Heart right ventricle (tissue), 16 donors: ENCODE measurements around the gene POU2F2. TPM values are rescaled to one million over a fixed set of nuclear protein-coding genes. Genes with fewer than 3 reads are reported as not detected.
A peak's percentile ranks its signal among the peaks of the same experiment; 100 is the strongest.

Source experiments
- ATAC-seq, 8 donors: fragments of 200-7000 bp; cut with Tn5 transposase; one replicate each; pipeline ENCODE4 v1.9.1; 2020; ENCODE audit warnings: mild to moderate bottlenecking in 8 of 8, moderate library complexity in 8 of 8, moderate number of reproducible peaks in 1 of 8
- DNase-seq, 2 donors: peaks; one replicate each; pipeline ENCODE4 v3.0.0-alpha.2; 2020
- H3K27ac ChIP-seq, 10 donors: fragments of 200-600 bp; sonication (generic) in 2 of 10; one replicate each; pipeline versions ENCODE4 v1.5.0 to v1.8.0; 2020 to 2022; ENCODE audit warnings: mild to moderate bottlenecking in 3 of 10
- H3K27me3 ChIP-seq, 7 donors: fragments of 200-600 bp; one replicate each; pipeline ENCODE4 v1.8.0; 2021 to 2022; ENCODE audit warnings: mild to moderate bottlenecking in 2 of 7
- H3K36me3 ChIP-seq, 9 donors: fragments of 200-600 bp; sonication (generic) in 1 of 9; one replicate each; pipeline versions ENCODE4 v1.5.0 to v1.8.0; 2020 to 2022; ENCODE audit warnings: mild to moderate bottlenecking in 2 of 9
- H3K4me1 ChIP-seq, 9 donors: fragments of 200-600 bp; sonication (generic) in 1 of 9; one replicate each; pipeline versions ENCODE4 v1.5.0 to v1.8.0; 2020 to 2022; ENCODE audit warnings: mild to moderate bottlenecking in 4 of 9
- H3K4me3 ChIP-seq, 10 donors: fragments of 200-600 bp; sonication (generic) in 2 of 10; one replicate each; pipeline versions ENCODE4 v1.5.0 to v1.8.0; 2020 to 2022; ENCODE audit warnings: mild to moderate bottlenecking in 7 of 10, moderate library complexity in 2 of 10
- H3K9me3 ChIP-seq, 11 donors: fragments of 200-600 bp in 10 of 11; sonication (generic) in 2 of 11; one replicate each; pipeline versions ENCODE4 v1.5.0 to v1.8.0; 2013 to 2022; ENCODE audit warnings: mild to moderate bottlenecking in 2 of 11, control low read depth in 1 of 11, moderate library complexity in 1 of 11
- WGBS, 2 donors: extraction: QIAGEN DNeasy Blood & Tissue Kit; methylation state at CpG; one replicate each; pipeline ENCODE4 v1.1.7; 2013; ENCODE audit warnings: inconsistent platforms in 1 of 2; 5-methylcytosine and 5-hydroxymethylcytosine counted together
- intact Hi-C, 10 donors: fragments of 100-400 bp; cut with DNase I; formaldehyde crosslinking; loops; one replicate each; pipeline versions ENCODE4 v1.11.1 to v1.14.2; 2022
- polyA plus RNA-seq, 2 donors: library from polyadenylated mRNA; stranded (reverse); fragments of 200-250 nt; gene quantifications; one replicate each; pipeline ENCODE4 v1.2.3, GENCODE V29; 2013
- total RNA-seq, 10 donors: library from RNA; stranded (reverse); fragmentation: NEBNext Ultra II Directional in 3 of 10; extraction: Animal tissue kit (Norgen Biotek cat#: 25700) in 3 of 10; gene quantifications; one replicate each; pipeline versions ENCODE4 v1.2.1 to v1.2.4, GENCODE V29; 2021 to 2023
- TF ChIP-seq, protein P1 (sequence below), 9 donors: fragments of 200-600 bp; sonication (generic) in 2 of 9; IDR thresholded peaks; one replicate each; pipeline versions ENCODE4 v1.5.0 to v1.8.0; 2021 to 2022; ENCODE audit warnings: antibody characterized with exemption in 9 of 9, mild to moderate bottlenecking in 5 of 9, moderate library complexity in 1 of 9
- donor health status: Arrhythmogenic right ventricular cardiomyopathy.
- donor health status: ischemic (EF 13 %, LVEDD 7.1; RV severe dilation, severe dysfunction).
- donor health status: healthy with polysubstance abuse.
- donor health status: DM: no; HTN: yes; CAD: no.
- donor health status: DM: no; HTN: no; CAD: no.
- donor health status: ischemic (EF 25% LVEDD 6.9; RV normal size, moderate dysfunction).
- donor health status: ischemic (EF 25% LVEDD 5.7; RV mildly dilated, moderate dysfunction).
- donor health status: healthy.
- donor health status: DM: yes; HTN: yes; CAD: no.
- donor health status: Ischemic cardiomyopathy.
- donor health status: ischemic (EF 35%, LVEDD 5.7; RV mildly dilated, moderate dysfunction).
- donor health status: nonischemic (EF 11% LVEDD 7.7; RV severe dilation, severe dysfunction).
- donor health status: DM: yes; HTN: yes; CAD: no.
- donor health status: PGD.
- donor health status: ischemic (EF 29% LVEDD 5.4; RV normal size, mild dysfunction).
- donor health status: nonischemic (EF 23%, LVEDD 6.1; RV moderate dilation, normal function).

The POU2F2 gene
- total and polyA plus RNA-seq, 12 donors, result 0.28 to 3.8 (median 0.69) TPM

- intact Hi-C loops, result no loop called here
- 61 to 63% methylated on average over 5 of the region's 5 CpGs for WGBS, 2 donors
- Histone ChIP-seq H3K4me3 (peak overlapping the region in 1 of 10 donors; percentile 23), H3K9me3 (no peaks in the 10 kb centered on the region), H3K4me1 (peaks cover 0 to 41% (median 0%) of the 10 kb centered on the region in 9 donors), H3K27me3 (peaks cover 0 to 23% (median 9%) of the 10 kb centered on the region in 7 donors), H3K36me3 (peaks cover 0 to 12% (median 0%) of the 10 kb centered on the region in 9 donors), H3K27ac (peak overlapping the region in 1 of 10 donors; percentile 75)
- DNase-seq (no peak), ATAC-seq (peak in 4 of 8 donors; percentile 19 to 31 (median 29))
- TF ChIP-seq, protein P1, sequence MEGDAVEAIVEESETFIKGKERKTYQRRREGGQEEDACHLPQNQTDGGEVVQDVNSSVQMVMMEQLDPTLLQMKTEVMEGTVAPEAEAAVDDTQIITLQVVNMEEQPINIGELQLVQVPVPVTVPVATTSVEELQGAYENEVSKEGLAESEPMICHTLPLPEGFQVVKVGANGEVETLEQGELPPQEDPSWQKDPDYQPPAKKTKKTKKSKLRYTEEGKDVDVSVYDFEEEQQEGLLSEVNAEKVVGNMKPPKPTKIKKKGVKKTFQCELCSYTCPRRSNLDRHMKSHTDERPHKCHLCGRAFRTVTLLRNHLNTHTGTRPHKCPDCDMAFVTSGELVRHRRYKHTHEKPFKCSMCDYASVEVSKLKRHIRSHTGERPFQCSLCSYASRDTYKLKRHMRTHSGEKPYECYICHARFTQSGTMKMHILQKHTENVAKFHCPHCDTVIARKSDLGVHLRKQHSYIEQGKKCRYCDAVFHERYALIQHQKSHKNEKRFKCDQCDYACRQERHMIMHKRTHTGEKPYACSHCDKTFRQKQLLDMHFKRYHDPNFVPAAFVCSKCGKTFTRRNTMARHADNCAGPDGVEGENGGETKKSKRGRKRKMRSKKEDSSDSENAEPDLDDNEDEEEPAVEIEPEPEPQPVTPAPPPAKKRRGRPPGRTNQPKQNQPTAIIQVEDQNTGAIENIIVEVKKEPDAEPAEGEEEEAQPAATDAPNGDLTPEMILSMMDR (IDR thresholded peaks at IDR 0.05), result no peak
These were observed 11.1 kb downstream of the POU2F2 start for GRCh38 chr19:42121036-42121621.

GRCh38 chr19:42120276-42120980 lies 11.8 kb downstream of the POU2F2 start:
- Histone ChIP-seq H3K27ac (peak overlapping the region in 1 of 10 donors; percentile 75), H3K36me3 (peaks cover 0 to 19% (median 0%) of the 10 kb centered on the region in 9 donors), H3K9me3 (no peaks in the 10 kb centered on the region), H3K4me3 (no peak overlapping the region), H3K27me3 (peaks cover 0 to 23% (median 4%) of the 10 kb centered on the region in 7 donors), H3K4me1 (peaks cover 0 to 41% (median 0%) of the 10 kb centered on the region in 9 donors)
- no peak for DNase-seq
- intact Hi-C loops, result no loop called here
- no peak for ATAC-seq
- WGBS, 2 donors, result 90% methylated on average over 10 of the region's 10 CpGs
- TF ChIP-seq, protein P1 (IDR thresholded peaks at IDR 0.05), result no peak

GRCh38 chr19:42117076-42117475 lies 15.2 kb downstream of the POU2F2 start:
- Histone ChIP-seq H3K9me3 (no peaks in the 10 kb centered on the region), H3K36me3 (peaks cover 0 to 20% (median 0%) of the 10 kb centered on the region in 9 donors), H3K27me3 (no peaks in the 10 kb centered on the region), H3K4me1 (peaks cover 0 to 42% (median 11%) of the 10 kb centered on the region in 9 donors), H3K4me3 (no peak overlapping the region), H3K27ac (no peak overlapping the region)
- TF ChIP-seq, protein P1 (IDR thresholded peaks at IDR 0.05), result no peak
- intact Hi-C loops, result no loop called here
- DNase-seq, result no peak
- WGBS, 2 donors, result 84 to 87% methylated on average over 6 of the region's 6 CpGs
- ATAC-seq, result no peak

DNA sequence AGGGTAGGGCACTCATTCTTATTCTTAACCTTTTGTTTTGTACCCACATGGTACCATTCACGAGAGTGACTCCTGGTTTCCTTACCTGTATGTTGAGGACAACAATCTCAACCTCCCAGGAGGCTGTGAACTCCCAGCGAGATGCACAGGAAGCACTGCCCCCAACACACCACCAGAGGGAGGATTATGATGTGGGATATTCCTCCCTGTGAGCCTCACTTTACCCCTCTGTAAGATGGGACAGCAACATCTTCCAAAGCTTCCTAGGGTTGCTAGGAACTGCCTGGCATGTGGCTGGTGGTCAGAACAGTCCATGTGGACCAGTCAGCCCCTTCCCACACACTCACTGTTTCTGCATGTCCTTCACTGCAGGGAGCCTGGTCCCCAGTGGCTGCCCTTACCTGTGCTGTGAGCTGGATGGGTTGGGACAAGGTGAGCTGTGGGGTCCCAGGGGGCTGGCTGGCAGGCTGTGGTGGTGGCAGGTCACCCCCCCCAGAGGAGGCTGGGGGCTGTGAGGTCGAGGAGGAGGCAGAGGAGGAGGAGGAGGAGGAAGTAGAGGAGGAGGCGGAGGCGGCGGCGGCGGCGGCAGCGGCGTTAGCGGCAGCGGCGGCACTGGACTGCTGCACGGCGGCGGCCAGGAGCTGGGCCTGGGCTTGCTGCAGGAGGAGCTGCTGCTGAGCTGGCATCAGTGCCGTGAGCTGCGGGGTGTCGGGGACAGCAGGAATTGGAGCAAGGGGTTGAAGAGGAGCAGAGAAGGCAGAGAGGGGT lies 15.8 kb downstream of the POU2F2 start:
- ATAC-seq, result no peak
- TF ChIP-seq, protein P1 (IDR thresholded peaks at IDR 0.05), result no peak
- 89 to 91% methylated on average over 20 of the region's 20 CpGs for WGBS, 2 donors
- Histone ChIP-seq H3K4me3 (no peak overlapping the region), H3K4me1 (peaks cover 0 to 36% (median 11%) of the 10 kb centered on the region in 9 donors), H3K27me3 (no peaks in the 10 kb centered on the region), H3K36me3 (peaks cover 0 to 20% (median 0%) of the 10 kb centered on the region in 9 donors), H3K9me3 (no peaks in the 10 kb centered on the region), H3K27ac (no peak overlapping the region)
- no peak for DNase-seq
- intact Hi-C loops, result no loop called here
